Measurements from ENCODE around the gene PKN1.

DNA sequence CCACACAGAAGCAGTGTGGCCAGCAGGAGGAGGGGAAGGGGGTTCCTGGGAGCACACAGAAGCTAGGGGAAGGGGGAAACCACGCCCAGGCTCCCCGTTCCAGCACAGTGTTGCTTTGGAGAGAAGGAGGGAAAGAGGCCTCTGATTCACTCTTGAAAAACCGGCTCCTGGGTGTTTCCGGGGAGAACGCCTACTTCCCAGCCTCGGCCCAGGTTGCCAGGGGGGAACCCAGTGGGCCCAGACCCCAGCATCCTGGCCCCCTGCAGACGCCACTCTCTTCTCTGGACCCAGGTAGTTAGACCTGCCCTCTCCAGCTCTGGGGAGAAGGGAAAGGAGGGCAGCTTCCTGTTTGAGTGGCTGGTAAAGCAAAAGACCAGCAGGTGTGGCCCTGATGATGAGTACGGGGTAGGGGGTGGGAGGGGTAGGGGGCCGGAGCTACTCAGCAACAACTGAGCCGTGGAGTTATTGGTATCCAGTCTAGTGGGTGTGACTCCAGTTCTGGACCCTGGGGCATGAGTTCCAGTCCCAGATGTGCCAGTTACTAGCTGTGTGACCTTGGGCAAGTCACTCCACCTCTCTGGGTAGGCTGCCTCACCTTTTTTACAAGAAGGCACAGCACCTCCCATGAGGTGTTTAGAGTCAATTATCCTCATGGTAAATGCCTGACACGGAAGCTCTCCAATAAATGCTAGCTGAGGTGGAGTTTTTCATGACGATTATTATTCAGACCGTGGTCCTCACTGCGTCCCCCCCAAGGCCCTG lies 62.0 kb downstream of the PKN1 start:
- TF ChIP-seq ZNF8 (CRISPR knock-in tag; IDR thresholded peaks at IDR 0.05) (no peak), RARB (CRISPR knock-in tag; IDR thresholded peaks at IDR 0.05) (no peak), ESRRG (CRISPR knock-in tag; IDR thresholded peaks at IDR 0.05) (no peak), ZNF70 (CRISPR knock-in tag; IDR thresholded peaks at IDR 0.05) (no peak), POU6F1 (CRISPR knock-in tag; IDR thresholded peaks at IDR 0.05; ENCODE audit: borderline replicate concordance, low read depth) (no peak), TSHZ2 (CRISPR knock-in tag; IDR thresholded peaks at IDR 0.05) (no peak), GLIS3 (CRISPR knock-in tag; IDR thresholded peaks at IDR 0.05) (no peak)
